Stimulated activated CD4-positive, alpha-beta T cell treated with anti-CD3 and anti-CD28 coated beads, TNF-alpha, amount 100 ng/mL, for 1 hour (primary cell): ENCODE data around the gene NPAS1.
A peak's percentile ranks its signal among the peaks of the same experiment; 100 is the strongest.
"Not testable (repeated sequence)": the region's sequence is repeated elsewhere in the genome, so short reads cannot be mapped to it uniquely, and the experiment has no call there.

Experiments
- DNase-seq, 3 donors: peaks; one replicate each; pipeline ENCODE4 v3.0.0-alpha.2; 2020; ENCODE audit warnings: low read depth in 3 of 3, low spot score in 1 of 3

Gene NPAS1

GRCh38 chr19:47044946-47045866 is 25.6 kb downstream of the NPAS1 start:
- DNase-seq: no peak

DNA sequence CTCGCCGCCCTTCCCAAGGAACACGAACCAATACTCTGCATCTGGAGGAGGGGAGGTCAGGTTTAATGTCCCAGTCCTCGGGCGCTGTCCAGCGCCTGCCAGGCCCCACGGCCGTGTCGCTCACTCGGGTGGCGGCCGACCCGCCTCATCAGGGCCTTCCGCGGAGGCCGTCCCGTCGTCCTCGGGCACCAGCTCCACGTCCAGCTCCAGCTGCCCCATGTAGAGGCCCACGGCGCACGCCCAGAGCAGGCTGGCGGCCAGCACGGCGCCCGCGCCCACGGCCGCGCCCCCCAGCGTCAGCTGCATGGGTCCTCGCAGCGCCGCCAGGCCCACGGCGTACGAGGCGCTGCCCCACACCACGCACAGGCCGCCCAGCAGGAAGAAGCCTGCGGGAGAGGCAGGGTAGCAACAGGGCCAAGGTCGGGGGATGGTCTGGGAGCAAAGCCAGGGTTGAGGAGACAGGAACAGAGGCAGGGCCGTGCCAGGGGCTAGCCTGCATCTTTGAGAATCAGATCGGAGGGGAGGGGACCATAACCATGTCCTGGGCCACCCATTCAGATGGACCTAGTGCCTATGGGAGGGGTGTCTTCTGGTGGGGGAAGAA is 26.3 kb downstream of the NPAS1 start:
- DNase-seq: no peak

- DNase-seq: no peak
These were observed 27.7 kb downstream of the NPAS1 start for GRCh38 chr19:47047272-47047762.

- DNase-seq: peak in 2 of 3 donors; percentile 18 to 25
These were observed 28.2 kb downstream of the NPAS1 start for GRCh38 chr19:47047763-47048405.

DNA sequence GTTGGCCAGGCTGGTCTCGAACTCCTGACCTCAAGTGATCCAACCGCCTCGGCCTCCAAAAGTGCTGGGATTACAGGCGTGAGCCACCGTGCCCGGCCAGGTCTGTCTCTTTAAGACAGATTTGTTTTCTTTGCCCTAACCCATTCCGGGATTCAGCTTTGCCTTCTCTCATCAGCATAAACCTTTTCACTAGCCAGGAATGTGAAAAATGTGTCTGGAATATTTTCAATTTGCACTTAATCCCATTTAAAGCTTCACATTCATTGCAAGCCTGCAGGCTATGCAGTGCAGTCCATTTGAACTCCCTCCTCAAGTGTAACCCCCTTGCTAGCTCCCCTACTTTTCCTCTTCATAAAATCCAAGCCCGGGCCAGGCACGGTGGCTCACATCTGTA is 29.7 kb downstream of the NPAS1 start:
- DNase-seq: no peak

- not testable (repeated sequence) for DNase-seq
These were observed 30.9 kb downstream of the NPAS1 start for GRCh38 chr19:47050562-47050961.

DNA sequence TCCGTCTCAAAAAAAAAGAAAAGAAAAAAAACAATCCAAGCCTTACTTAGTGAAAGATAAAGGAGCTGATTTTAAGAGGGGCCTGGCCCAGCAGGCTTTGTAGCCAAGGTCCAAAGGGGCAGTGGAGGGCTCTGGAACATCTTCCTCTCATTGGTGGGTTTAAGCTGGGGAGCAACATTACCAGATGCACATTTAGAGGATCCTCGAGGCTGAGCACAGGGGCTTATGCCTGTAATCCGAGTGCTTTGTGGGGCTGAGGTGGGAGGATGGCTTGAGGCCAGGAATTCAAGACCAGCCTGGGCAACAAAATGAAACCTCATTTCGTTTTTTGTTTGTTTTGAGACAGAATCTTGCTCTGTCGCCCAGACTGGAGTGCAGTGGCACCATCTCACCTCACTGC is 36.8 kb downstream of the NPAS1 start:
- DNase-seq: no peak

DNA sequence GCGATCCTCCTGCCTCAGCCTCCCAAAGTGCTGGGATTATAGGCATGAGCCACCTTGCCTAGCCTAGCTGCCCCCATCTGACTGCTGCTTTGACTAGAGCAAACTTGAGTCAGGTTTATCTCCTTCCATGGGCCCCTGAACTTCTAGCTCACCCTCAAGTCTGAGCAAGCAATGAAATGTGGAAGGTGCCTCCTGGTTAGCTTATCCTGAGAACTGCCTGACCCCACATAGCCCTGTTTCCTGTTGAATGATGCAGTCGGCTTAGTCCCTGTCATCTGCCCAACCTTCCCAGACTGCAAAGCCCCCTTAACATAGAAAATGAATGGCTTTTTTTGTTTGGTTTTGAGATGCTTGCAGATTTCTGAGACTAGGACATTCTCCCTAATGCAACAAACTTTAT is 37.7 kb downstream of the NPAS1 start:
- no peak for DNase-seq

DNA sequence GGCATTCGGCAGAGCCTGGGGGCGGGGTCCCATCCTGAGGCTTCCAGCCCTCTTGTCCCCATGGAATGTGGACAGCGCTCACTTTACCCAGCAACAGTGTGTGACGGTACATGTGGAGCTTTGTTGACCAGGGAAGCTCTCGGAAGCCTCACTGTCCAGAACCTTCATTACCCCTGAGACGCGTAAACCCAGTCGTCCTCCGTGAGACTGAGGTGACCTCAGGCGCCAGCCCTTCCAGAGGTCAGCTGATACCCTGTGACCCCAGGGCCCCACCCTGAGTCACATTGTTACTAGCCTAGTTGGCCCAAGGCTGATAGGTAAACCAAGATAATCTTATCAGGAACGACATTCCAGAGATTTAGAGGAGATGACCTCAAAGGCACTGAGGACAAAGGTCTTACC is 39.0 kb downstream of the NPAS1 start:
- no peak for DNase-seq

- DNase-seq: no peak
These were observed 44.2 kb downstream of the NPAS1 start for GRCh38 chr19:47063874-47064273.

DNA sequence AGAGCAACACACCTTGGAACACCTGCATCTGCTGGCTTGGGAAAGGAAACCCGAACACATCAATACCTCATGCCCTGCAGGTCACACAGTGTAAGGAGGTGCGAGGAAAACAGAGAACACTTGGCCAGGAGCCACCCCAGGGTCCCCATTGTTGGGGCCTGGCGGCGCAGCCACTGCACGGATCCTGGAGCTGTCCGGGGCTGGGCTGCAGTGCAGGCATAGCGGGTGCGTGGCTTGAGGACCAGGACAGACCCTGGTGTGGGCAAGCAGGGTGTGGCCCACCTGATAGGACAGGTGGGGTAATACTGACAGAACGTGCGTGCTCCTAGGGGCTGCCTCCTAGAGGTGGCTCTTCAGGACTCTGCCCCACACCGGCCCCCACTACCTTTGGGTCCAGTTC is 45.6 kb downstream of the NPAS1 start:
- DNase-seq: no peak

- no peak for DNase-seq
These were observed 47.0 kb downstream of the NPAS1 start for GRCh38 chr19:47066376-47067214.

GRCh38 chr19:47067215-47067847 is 47.7 kb downstream of the NPAS1 start:
- no peak for DNase-seq

- DNase-seq: no peak
These were observed 48.6 kb downstream of the NPAS1 start for GRCh38 chr19:47068246-47068645.

DNA sequence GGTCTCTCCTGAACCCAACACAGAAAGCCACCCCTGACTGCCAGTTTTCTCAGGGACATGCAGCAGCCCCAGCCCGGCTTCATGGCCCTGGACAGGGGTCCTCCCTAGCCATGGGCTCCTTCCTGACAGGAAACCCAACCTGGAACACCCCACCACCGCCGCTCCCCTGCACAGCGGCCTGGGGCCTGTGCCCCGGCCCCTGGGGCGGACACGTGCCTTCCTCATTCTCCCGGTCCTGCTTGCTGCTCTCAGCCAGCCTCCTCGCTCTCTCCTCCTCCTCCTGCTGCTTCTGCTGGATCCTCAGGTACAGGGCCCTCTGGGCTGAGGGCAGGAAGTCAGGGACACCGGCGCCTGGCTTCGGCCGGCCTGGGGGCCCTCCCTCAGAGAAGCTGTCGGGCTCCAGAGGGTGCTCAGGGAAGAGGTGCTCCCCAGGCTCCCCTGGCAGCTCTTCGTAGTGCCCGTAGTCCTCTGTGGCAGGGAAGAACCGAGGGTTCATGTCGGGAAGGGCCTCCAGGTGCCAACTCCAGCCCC is 49.3 kb downstream of the NPAS1 start:
- DNase-seq: no peak

- no peak for DNase-seq
These were observed 50.2 kb downstream of the NPAS1 start for GRCh38 chr19:47069795-47070194.

DNA sequence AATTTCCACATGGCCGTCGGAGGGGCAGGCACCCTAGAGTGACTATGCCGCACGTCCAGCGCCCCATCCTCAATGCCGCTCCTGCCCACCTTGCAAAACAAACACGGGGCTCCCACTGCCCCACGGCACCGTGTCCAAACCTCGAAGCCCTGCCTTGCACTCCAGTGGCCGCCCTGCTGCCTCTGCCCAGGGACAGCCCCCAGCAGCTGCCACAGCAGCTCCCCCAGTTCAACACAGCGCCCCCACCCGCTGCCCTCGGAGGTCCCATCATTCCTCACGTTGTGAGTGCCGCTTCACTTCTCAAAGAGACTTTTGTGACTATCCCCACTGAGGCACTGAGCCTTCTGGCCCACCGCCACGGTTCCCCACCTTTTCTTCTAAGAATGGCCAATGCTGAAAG is 51.1 kb downstream of the NPAS1 start:
- DNase-seq: no peak

GRCh38 chr19:47071731-47072130 is 52.1 kb downstream of the NPAS1 start:
- DNase-seq: no peak

GRCh38 chr19:47072323-47072722 is 52.7 kb downstream of the NPAS1 start:
- no peak for DNase-seq

- no peak for DNase-seq
These were observed 53.9 kb downstream of the NPAS1 start for GRCh38 chr19:47073574-47073973.
